Uterus (tissue), 4 donors: ENCODE measurements around the gene NOA1. TPM values are rescaled to one million over a fixed set of nuclear protein-coding genes. Genes with fewer than 3 reads are reported as not detected.

Experiments used
- DNase-seq, 2 donors: peaks; one replicate each; pipeline ENCODE4 v3.0.0-alpha.2; 2019 to 2020
- H3K27ac ChIP-seq, 2 donors: fragments of 200-600 bp; sonication (generic); 1 replicate in 1 of 2; 2 replicates in 1 of 2; pipeline ENCODE4 v1.5.1; 2016 to 2018
- H3K27me3 ChIP-seq, 2 donors: fragments of 200-600 bp; sonication (generic); one replicate each; pipeline ENCODE4 v1.5.1; 2018 to 2019; ENCODE audit warnings: control low read depth in 1 of 2
- H3K36me3 ChIP-seq, 2 donors: fragments of 200-600 bp; sonication (generic); one replicate each; pipeline ENCODE4 v1.5.1; 2019; ENCODE audit warnings: control low read depth in 1 of 2
- H3K4me1 ChIP-seq, 2 donors: fragments of 200-600 bp; sonication (generic); one replicate each; pipeline ENCODE4 v1.5.1; 2018 to 2019; ENCODE audit warnings: control low read depth in 1 of 2
- H3K4me3 ChIP-seq, 2 donors: fragments of 200-600 bp; sonication (generic); 1 replicate in 1 of 2; 2 replicates in 1 of 2; pipeline ENCODE4 v1.5.1; 2018 to 2019; ENCODE audit warnings: mild to moderate bottlenecking in 1 of 2
- H3K9me3 ChIP-seq, 2 donors: fragments of 200-600 bp; sonication (generic); one replicate each; pipeline ENCODE4 v1.5.1; 2019; ENCODE audit warnings: control low read depth in 1 of 2
- CTCF ChIP-seq, 4 experiments: fragments of 200-600 bp in 2 of 4; fragments of 450-650 bp in 2 of 4; sonication (generic) in 2 of 4; IDR thresholded peaks; one replicate each; pipeline ENCODE4 v1.5.1; 2016 to 2019; ENCODE audit warnings: antibody characterized with exemption in 4 of 4, mild to moderate bottlenecking in 2 of 4, moderate library complexity in 1 of 4
- POLR2A ChIP-seq, 2 donors: fragments of 450-650 bp; IDR thresholded peaks; one replicate each; pipeline ENCODE4 v1.6.1; 2016; ENCODE audit warnings: antibody characterized with exemption in 2 of 2, mild to moderate bottlenecking in 1 of 2, moderate library complexity in 1 of 2
- intact Hi-C: fragments of 100-400 bp; cut with DNase I; formaldehyde crosslinking; loops from one replicate; pipeline ENCODE4 v1.15.1; 2023; ENCODE audit warnings: low total_unique reads
- total RNA-seq, 4 donors: library from RNA; depleted of rRNA in 3 of 4; stranded (reverse); fragments of >200 nt in 3 of 4; gene quantifications; one replicate each; pipeline versions ENCODE4 v1.1.0 to v1.2.4, GENCODE V29; 2014 to 2023
- donor health status: DM: yes; HTN: yes; CAD: no.

NOA1 gene
- total RNA-seq, 4 donors from 2014 or later: 14.1 to 21.8 (median 18.4) TPM

DNA sequence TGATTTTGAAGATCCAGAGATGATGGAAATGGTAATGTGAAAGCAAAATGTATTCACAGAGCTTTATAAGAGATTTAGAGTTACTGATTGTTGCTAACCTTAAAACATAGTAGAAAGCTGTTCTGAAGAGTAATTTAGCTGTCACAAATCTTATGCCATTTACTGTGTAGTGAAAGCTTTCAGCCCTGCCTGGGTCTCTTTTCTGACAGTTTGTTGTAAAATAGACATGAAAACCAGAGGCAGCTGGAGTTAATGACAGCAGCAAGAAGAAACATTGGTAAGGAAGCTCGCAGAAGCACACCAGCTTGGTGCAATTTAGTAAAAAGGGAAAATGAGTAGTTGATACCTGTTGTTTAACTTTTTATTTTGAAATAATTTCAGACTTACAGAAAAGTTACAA is 22.3 kb upstream of the NOA1 start:
- Histone ChIP-seq H3K4me1 (peaks cover 0 to 8% of the 10 kb centered on the region in 2 donors), H3K27ac (no peak overlapping the region), H3K9me3 (no peaks in the 10 kb centered on the region), H3K27me3 (no peaks in the 10 kb centered on the region), H3K4me3 (no peak overlapping the region), H3K36me3 (no peaks in the 10 kb centered on the region)
- intact Hi-C loops: no loop called here
- TF ChIP-seq POLR2A (IDR thresholded peaks at IDR 0.05) (no peak), CTCF (IDR thresholded peaks at IDR 0.05) (no peak)
- DNase-seq: no peak

DNA sequence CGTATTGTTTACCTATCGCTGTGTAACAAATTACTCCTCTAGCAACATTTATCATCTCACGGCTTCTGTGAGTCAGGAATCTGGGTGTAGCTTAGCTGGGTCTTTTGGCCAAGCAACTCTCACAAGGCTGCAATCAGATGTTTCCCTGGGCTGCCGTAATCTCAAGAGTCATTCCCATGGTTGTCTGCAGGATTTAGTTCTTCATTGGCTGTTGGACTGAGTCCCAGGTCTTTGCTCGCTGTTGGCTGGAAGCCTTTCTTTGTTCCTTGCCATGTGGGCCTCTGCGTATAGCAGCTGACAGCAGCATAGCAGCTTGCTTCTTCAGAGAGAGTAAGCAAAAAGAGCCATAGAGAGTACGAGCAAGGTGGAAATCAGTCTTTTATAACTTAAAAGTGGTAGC is 18.1 kb upstream of the NOA1 start:
- H3K36me3 ChIP-seq: no peaks in the 10 kb centered on the region
- H3K4me3 ChIP-seq: no peak overlapping the region
- H3K27me3 ChIP-seq: no peaks in the 10 kb centered on the region
- TF ChIP-seq CTCF (IDR thresholded peaks at IDR 0.05) (no peak), POLR2A (IDR thresholded peaks at IDR 0.05) (no peak)
- peaks cover 0 to 8% of the 10 kb centered on the region in 2 donors for H3K4me1 ChIP-seq
- peak; percentile 63 to 75 for DNase-seq
- H3K27ac ChIP-seq: peak overlapping the region; percentile 28 to 62
- no peaks in the 10 kb centered on the region for H3K9me3 ChIP-seq
- intact Hi-C loops: no loop called here

DNA sequence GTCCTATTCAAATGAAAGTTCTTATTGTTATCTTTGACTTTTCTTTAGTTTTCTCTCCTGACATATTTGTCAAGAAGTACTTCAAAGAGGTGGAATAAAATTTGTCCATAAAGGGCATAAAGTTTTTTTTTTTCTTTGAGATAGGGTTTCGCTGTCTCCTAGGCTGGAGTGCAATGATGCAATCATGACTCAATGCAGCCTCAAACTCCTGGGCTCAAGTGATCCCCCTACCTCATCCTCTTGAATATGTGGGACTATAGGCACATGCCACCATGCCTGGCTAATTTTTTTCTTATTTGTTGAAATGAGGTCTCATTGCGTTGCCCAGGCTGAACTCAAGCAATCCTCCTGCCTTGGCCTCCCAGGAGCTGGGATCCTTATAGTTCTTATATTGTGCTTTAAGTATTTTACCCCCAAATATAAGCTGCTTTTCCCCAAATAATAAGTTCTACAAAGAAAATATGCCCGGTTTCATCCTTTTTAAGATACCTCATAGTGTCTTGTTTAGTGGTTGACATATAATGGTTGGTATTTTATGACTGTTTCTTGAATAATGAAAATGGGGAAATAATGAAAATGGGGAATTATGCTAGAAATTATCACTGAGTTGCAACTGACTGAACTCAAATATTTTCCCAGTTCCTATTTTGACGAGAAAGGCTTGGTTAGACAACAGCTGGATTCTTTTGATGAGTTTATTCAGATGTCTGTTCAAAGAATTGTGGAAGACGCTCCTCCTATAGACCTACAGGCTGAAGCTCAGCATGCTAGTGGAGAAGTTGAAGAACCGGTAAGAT is 12.9 kb upstream of the NOA1 start:
- peaks cover 0 to 2% of the 10 kb centered on the region in 2 donors for H3K4me1 ChIP-seq
- intact Hi-C loops: no loop called here

DNA sequence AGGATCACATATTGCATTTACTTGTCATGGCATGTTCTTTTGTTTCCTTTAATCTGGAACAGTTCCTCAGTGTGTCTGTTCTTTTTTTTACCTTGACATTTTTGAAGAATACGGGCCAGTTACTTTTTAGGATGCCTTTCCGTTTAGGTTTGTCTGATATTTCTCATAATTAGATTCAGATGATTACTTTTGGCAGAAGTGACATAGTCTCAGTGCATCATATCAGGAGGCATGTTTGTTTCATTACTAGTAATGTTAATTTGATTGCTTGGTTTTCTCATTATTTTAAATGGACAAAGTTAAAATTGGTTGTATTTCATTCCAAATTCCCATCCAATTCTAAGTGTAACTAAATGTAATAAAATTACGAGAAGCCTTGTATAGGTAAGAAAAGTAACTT is 9.5 kb upstream of the NOA1 start:
- Histone ChIP-seq H3K4me3 (no peak overlapping the region), H3K27me3 (no peaks in the 10 kb centered on the region), H3K9me3 (no peaks in the 10 kb centered on the region), H3K4me1 (no peaks in the 10 kb centered on the region), H3K27ac (no peak overlapping the region), H3K36me3 (no peaks in the 10 kb centered on the region)
- TF ChIP-seq CTCF (IDR thresholded peaks at IDR 0.05) (no peak), POLR2A (IDR thresholded peaks at IDR 0.05) (no peak)
- no peak for DNase-seq
- intact Hi-C loops: no loop called here

More for the DNA sequence above, 12.9 kb upstream of the NOA1 start:
- H3K36me3 ChIP-seq: no peaks in the 10 kb centered on the region
- DNase-seq: no peak
- H3K4me3 ChIP-seq: no peak overlapping the region
- no peaks in the 10 kb centered on the region for H3K9me3 ChIP-seq
- TF ChIP-seq CTCF (IDR thresholded peaks at IDR 0.05) (no peak), POLR2A (IDR thresholded peaks at IDR 0.05) (no peak)
- H3K27ac ChIP-seq: no peak overlapping the region
- H3K27me3 ChIP-seq: no peaks in the 10 kb centered on the region

DNA sequence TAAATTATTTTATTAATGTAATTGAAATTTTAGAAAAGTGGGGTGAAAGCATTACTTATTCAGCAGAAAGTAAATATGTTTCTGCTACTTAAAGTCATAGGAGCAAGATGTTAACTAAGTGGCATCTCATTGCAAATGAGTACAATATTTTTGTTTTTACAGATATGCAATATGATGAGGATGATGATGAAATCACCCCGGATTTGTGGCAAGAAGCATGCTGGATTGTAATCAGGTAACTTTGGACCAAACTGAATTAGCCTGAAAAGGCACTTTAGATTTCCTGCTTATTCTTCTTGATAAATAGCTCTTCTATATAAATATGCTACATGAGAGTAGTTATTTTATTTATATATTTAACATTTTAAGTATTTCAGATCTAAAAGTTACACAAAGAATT is 8.8 kb upstream of the NOA1 start:
- no peaks in the 10 kb centered on the region for H3K36me3 ChIP-seq
- intact Hi-C loops: no loop called here
- no peaks in the 10 kb centered on the region for H3K27me3 ChIP-seq
- H3K4me1 ChIP-seq: no peaks in the 10 kb centered on the region
- H3K4me3 ChIP-seq: no peak overlapping the region
- DNase-seq: no peak
- H3K9me3 ChIP-seq: no peaks in the 10 kb centered on the region
- H3K27ac ChIP-seq: no peak overlapping the region
- TF ChIP-seq POLR2A (IDR thresholded peaks at IDR 0.05) (no peak), CTCF (IDR thresholded peaks at IDR 0.05) (no peak)
